A673 (cell line): ENCODE data around the gene ERP44.

Experiments used
- CTCF ChIP-seq: fragments of 300-800, 200-600 bp; sonication (generic); conservative IDR thresholded peaks from 2 replicates; pipeline ENCODE4 v1.5.1; 2017; ENCODE audit warnings: low read depth, mild to moderate bottlenecking, antibody characterized with exemption, low read length, moderate library complexity, mixed read lengths
- EZH2 ChIP-seq: fragments of 200-600 bp; sonication (generic); IDR thresholded peaks from 2 replicates; pipeline ENCODE4 v1.6.1; 2017; ENCODE audit warnings: borderline replicate concordance, low read depth, mild to moderate bottlenecking, mixed read lengths, antibody characterized with exemption, low read length; ENCODE audit not compliant: poor library complexity, severe bottlenecking

GRCh38 chr9:100011062-100011681 is 87.6 kb downstream of the ERP44 start:
- TF ChIP-seq CTCF (peak; percentile 70), EZH2 (no peak)
